Glutamatergic neuron (in vitro differentiated cells): ENCODE results near the gene SLF1. TPM values are rescaled to one million over a fixed set of nuclear protein-coding genes. Genes with fewer than 3 reads are reported as not detected.
A peak's percentile ranks its signal among the peaks of the same experiment; 100 is the strongest.

Experiments
- DNase-seq: peaks from one replicate; pipeline ENCODE4 v3.0.0; 2022
- H3K27ac Mint-ChIP-seq: one replicate; pipeline ENCODE4 v1.8.0; 2020; ENCODE audit warnings: mild to moderate bottlenecking, mixed read lengths, inconsistent platforms; ENCODE audit not compliant: unreplicated experiment
- H3K27me3 Mint-ChIP-seq: one replicate; pipeline ENCODE4 v1.8.0; 2020; ENCODE audit warnings: mild to moderate bottlenecking, moderate library complexity, mixed read lengths, inconsistent platforms; ENCODE audit not compliant: unreplicated experiment
- H3K36me3 Mint-ChIP-seq: one replicate; pipeline ENCODE4 v1.8.0; 2020; ENCODE audit warnings: mild to moderate bottlenecking, mixed read lengths, inconsistent platforms; ENCODE audit not compliant: unreplicated experiment
- H3K4me1 Mint-ChIP-seq: one replicate; pipeline ENCODE4 v1.8.0; 2020; ENCODE audit warnings: mild to moderate bottlenecking, low read depth, mixed read lengths, inconsistent platforms; ENCODE audit not compliant: unreplicated experiment
- H3K4me3 Mint-ChIP-seq: one replicate; pipeline ENCODE4 v1.8.0; 2020; ENCODE audit warnings: mild to moderate bottlenecking, mixed read lengths, inconsistent platforms; ENCODE audit not compliant: unreplicated experiment
- H3K9me3 Mint-ChIP-seq: one replicate; pipeline ENCODE4 v1.8.0; 2020; ENCODE audit warnings: mild to moderate bottlenecking, moderate library complexity, mixed read lengths, inconsistent platforms; ENCODE audit not compliant: unreplicated experiment
- CTCF ChIP-seq: fragments of 200-600 bp; sonication (generic); IDR thresholded peaks from one replicate; pipeline ENCODE4 v1.5.0; 2021; ENCODE audit not compliant: partially characterized antibody, unreplicated experiment
- total RNA-seq: library from RNA; stranded (reverse); fragmentation: NEBNext Ultra II Directional; extraction: Animal tissue kit (Norgen Biotek cat#: 25700); gene quantifications from one replicate; pipeline ENCODE4 v1.2.1, GENCODE V29; 2021; ENCODE audit not compliant: unreplicated experiment

The SLF1 gene
- total RNA-seq, 1 donor from 2014 or later: 2.6 TPM

- H3K9me3 Mint-ChIP-seq: no peaks in the 10 kb centered on the region
- no peak overlapping the region for H3K4me3 Mint-ChIP-seq
- no peaks in the 10 kb centered on the region for H3K27me3 Mint-ChIP-seq
- no peak for DNase-seq
- peak; percentile 28 for TF ChIP-seq CTCF
- peaks cover 5% of the 10 kb centered on the region for H3K4me1 Mint-ChIP-seq
- no peak overlapping the region for H3K27ac Mint-ChIP-seq
- H3K36me3 Mint-ChIP-seq: no peaks in the 10 kb centered on the region
Observed at GRCh38 chr5:94693043-94693822, 74.8 kb downstream of the SLF1 start.

GRCh38 chr5:94693845-94694370 lies 75.4 kb downstream of the SLF1 start:
- no peak for TF ChIP-seq CTCF

GRCh38 chr5:94694671-94695070 lies 76.2 kb downstream of the SLF1 start:
- Mint-ChIP-seq H3K4me3 (no peak overlapping the region), H3K27me3 (no peaks in the 10 kb centered on the region), H3K9me3 (no peaks in the 10 kb centered on the region), H3K4me1 (peaks cover 5% of the 10 kb centered on the region), H3K27ac (no peak overlapping the region), H3K36me3 (no peaks in the 10 kb centered on the region)
- DNase-seq: no peak
- TF ChIP-seq CTCF: no peak

More at GRCh38 chr5:94693845-94694370, 75.4 kb downstream of the SLF1 start:
- Mint-ChIP-seq H3K4me1 (peaks cover 5% of the 10 kb centered on the region), H3K4me3 (no peak overlapping the region), H3K27ac (no peak overlapping the region), H3K27me3 (no peaks in the 10 kb centered on the region), H3K36me3 (no peaks in the 10 kb centered on the region), H3K9me3 (no peaks in the 10 kb centered on the region)
- no peak for DNase-seq

- TF ChIP-seq CTCF: no peak
- DNase-seq: no peak
- H3K27ac Mint-ChIP-seq: no peak overlapping the region
- no peaks in the 10 kb centered on the region for H3K4me1 Mint-ChIP-seq
- no peak overlapping the region for H3K4me3 Mint-ChIP-seq
- no peaks in the 10 kb centered on the region for H3K9me3 Mint-ChIP-seq
- no peaks in the 10 kb centered on the region for H3K36me3 Mint-ChIP-seq
- no peaks in the 10 kb centered on the region for H3K27me3 Mint-ChIP-seq
Observed at GRCh38 chr5:94698197-94698596, 79.7 kb downstream of the SLF1 start.

- no peak overlapping the region for H3K4me3 Mint-ChIP-seq
- no peaks in the 10 kb centered on the region for H3K9me3 Mint-ChIP-seq
- no peak for TF ChIP-seq CTCF
- H3K27me3 Mint-ChIP-seq: no peaks in the 10 kb centered on the region
- H3K4me1 Mint-ChIP-seq: no peaks in the 10 kb centered on the region
- no peak for DNase-seq
- H3K27ac Mint-ChIP-seq: no peak overlapping the region
- H3K36me3 Mint-ChIP-seq: no peaks in the 10 kb centered on the region
Observed at GRCh38 chr5:94699562-94699961, 81.1 kb downstream of the SLF1 start.
